ENCODE results near the gene ITIH3.

Gene ITIH3

DNA sequence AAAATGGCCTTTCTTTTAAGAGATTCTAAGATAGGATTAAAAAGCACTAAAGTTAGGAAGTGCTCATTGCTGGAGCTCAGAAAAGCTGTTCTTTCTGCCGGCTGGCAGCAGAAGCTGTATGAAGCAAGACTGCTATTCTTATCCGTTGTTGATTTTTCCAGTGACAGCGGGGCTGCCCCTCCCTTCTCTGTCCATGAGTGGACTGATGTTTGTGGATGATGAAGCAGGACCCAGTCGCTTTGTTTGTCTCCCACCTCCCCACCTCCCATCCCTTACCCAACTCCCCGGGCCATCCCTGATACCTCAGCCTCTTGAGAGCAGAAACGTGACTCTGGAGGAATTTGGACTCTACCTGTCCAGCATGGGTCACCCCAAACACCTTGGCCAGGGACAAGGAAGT lies 50.6 kb downstream of the ITIH3 start:
- no peak for DNase-seq (ENCODE audit: low spot score)

GRCh38 chr3:52845691-52846431 lies 51.3 kb downstream of the ITIH3 start:
- no peak for DNase-seq (ENCODE audit: low spot score)

DNA sequence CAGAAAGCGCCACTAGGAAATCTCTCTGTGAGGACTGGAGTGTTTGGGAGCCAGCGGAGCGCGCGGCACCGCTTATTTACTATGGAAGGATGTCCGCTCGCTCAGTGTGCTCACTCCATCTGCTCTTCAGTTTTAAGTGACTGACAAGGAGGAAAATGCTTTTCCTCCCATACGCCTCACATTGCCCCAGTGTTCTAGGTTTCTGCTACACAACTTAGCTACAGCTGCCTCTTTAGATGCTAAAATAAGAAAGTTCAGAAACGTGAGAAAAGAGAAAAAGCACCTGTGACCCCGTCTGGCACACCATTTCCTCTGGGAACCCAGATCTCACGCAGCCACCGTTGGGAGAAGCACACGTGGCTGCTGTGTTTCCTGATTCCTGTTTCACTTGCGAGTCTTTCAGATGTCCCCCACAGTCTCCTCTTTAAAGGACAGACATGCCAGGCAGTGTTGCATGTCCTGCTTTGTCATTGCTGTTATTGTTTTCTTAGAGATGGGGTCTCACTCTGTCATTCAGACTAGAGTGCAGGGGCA lies 51.9 kb downstream of the ITIH3 start:
- no peak for DNase-seq (ENCODE audit: low spot score)

- DNase-seq (ENCODE audit: low spot score): no peak
Observed at GRCh38 chr3:52847241-52847640, 52.6 kb downstream of the ITIH3 start.

GRCh38 chr3:52847726-52848125 lies 53.1 kb downstream of the ITIH3 start:
- DNase-seq (ENCODE audit: low spot score): no peak

GRCh38 chr3:52848617-52849016 lies 54.0 kb downstream of the ITIH3 start:
- DNase-seq (ENCODE audit: low spot score): no peak

DNA sequence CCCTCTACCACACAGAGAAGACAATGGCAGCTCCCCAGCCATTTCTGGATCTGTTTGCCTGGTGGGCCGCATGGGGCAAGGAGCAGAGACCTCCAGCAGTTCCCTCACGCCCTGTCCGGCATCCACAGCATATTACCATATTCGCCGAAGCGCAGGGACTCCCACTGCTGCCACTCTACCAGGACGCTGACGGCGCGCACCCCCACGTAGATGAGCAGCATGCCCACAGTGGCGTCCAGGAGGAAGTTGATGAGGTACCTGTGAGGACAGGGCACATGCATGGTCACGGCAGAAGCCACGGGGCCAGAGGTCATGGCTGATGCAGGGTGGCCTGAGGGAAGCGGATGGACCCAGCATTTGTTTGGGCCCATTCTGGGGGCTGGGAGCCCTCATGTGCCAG lies 55.1 kb downstream of the ITIH3 start:
- DNase-seq (ENCODE audit: low spot score): no peak

GRCh38 chr3:52851348-52851747 lies 56.8 kb downstream of the ITIH3 start:
- peak; percentile 20 for DNase-seq (ENCODE audit: low spot score)

DNA sequence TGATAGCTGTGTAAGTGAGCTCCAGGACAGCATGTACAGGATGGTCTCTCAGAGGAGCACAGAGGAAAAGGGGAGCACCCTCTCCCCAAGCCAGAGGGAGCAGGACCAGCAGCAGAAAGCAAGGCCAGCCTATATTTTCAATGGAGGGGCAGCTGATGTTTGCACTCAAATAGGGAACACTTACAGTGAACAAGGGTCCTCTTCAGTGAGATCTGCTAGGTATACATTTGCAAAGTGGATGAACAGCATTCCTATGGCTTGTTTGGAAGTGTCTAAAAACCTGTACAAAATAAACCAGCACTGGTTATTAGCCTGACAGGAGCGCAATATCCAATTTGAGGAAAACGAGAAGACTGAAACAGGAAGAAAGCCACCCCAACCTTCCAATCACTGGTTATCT lies 57.8 kb downstream of the ITIH3 start:
- no peak for DNase-seq (ENCODE audit: low spot score)

DNA sequence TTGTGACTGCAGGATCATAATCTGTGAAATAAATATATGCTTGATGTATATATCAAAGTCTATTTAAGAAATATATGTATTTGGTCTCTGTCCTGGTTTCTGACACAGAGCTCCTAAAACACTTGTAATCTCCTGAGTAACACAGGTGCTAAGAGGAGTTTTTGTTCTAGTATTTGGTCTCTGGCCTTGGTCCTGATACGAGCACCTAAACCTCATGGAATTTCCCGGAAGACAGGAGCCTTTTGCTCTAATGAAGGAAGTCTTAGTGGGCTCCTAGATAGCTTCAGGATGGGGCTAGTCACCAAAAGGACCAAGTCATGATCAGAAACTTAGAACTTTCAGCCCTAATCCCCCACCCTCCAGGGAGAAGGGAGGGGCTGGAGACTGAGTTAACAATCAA lies 59.4 kb downstream of the ITIH3 start:
- no peak for DNase-seq (ENCODE audit: low spot score)

DNA sequence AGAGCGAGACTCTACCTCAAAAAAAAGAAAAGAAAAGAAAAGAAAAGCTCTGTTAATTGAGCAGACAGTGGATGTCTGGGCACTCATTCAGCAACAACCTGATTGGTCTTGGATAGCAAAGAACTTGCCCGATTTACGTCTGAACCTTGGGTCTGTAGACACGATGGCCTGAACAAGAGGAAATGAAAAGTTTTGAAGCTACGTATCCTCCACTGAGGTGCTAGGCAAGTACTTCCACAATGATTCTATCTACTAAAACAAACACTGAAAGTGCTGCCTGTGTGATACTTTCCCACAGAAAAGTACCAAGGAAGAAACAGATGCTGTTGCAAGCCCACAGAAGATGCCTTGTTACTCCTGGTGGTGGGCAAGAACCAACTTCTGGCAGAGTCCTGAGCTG lies 62.1 kb downstream of the ITIH3 start:
- DNase-seq (ENCODE audit: low spot score): no peak

- DNase-seq (ENCODE audit: low spot score): no peak
Observed at GRCh38 chr3:52857133-52857532, 62.5 kb downstream of the ITIH3 start.

DNA sequence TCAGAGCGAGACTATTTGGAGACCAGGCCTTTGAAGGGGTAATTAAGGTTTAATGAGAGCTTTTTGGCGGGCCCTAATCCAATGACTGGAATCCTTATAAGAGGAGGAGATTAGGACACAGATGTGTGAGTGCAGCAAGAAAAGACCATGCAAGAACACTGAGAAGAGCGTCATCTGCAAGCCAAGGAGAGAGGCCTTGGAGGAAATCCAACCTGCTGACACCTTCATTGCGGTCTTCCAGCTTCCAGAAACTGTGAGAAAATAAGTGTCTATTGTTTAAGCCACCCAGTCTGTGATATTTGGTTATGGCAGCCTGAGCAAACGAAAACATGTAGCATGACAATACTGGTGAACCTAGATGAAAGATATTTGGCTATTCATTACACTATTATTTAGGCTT lies 63.3 kb downstream of the ITIH3 start:
- no peak for DNase-seq (ENCODE audit: low spot score)

Data from CD4-positive, alpha-beta T cell treated with Interleukin-15 for 4 hours (primary cell).